ENCODE data around the gene B4GALNT4. TPM values are rescaled to one million over a fixed set of nuclear protein-coding genes. Genes with fewer than 3 reads are reported as not detected.
A peak's percentile ranks its signal among the peaks of the same experiment; 100 is the strongest.
"Not testable (repeated sequence)": the region's sequence is repeated elsewhere in the genome, so short reads cannot be mapped to it uniquely, and the experiment has no call there.

Gene B4GALNT4
- total and polyA plus RNA-seq, 2 of the 4 experiments (the other 2 are of a cell fraction), result 5.2 to 38.6 TPM

GRCh38 chr11:369336-370018 is at the start of gene B4GALNT4 (continued):
- TF ChIP-seq, protein P1, sequence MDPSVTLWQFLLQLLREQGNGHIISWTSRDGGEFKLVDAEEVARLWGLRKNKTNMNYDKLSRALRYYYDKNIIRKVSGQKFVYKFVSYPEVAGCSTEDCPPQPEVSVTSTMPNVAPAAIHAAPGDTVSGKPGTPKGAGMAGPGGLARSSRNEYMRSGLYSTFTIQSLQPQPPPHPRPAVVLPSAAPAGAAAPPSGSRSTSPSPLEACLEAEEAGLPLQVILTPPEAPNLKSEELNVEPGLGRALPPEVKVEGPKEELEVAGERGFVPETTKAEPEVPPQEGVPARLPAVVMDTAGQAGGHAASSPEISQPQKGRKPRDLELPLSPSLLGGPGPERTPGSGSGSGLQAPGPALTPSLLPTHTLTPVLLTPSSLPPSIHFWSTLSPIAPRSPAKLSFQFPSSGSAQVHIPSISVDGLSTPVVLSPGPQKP (IDR thresholded peaks at IDR 0.05; ENCODE audit: borderline replicate concordance, low read depth, low read length), result no peak
- TF ChIP-seq CEBPB (IDR thresholded peaks at IDR 0.05; ENCODE audit: low read depth, low read length) (no peak), RAD21 (IDR thresholded peaks at IDR 0.05; ENCODE audit: low read length) (no peak), SMC3 (IDR thresholded peaks at IDR 0.05; ENCODE audit: low read depth, low read length) (no peak)

- H3K9me3 ChIP-seq (ENCODE audit: control insufficient read depth, insufficient read depth, low read length); H4K20me1 ChIP-seq (ENCODE audit: insufficient read depth, low read length); DNase-seq; H2AK9ac ChIP-seq (replicated peaks; ENCODE audit: low read depth, low read length, poor library complexity); H2BK15ac ChIP-seq (ENCODE audit: low read depth, low read length); POLR2A ChIA-PET (ENCODE audit: unreplicated experiment); BruUV-seq (replicated peaks); H2BK120ac ChIP-seq (ENCODE audit: low read depth, low read length); H2AFZ ChIP-seq (replicated peaks; ENCODE audit: low read length, poor library complexity); H3K9me1 ChIP-seq (ENCODE audit: insufficient read depth, low read length); H2BK20ac ChIP-seq (ENCODE audit: low read depth, low read length); dilution Hi-C loops (cut with HindIII; ENCODE audit: low sequenced_read_pairs, unreplicated experiment); intact Hi-C loops (cut with micrococcal nuclease); H3K36me3 ChIP-seq (ENCODE audit: control insufficient read depth, insufficient read depth, low read length); H3K27me3 ChIP-seq (ENCODE audit: control insufficient read depth, insufficient read depth, low read length); CTCF ChIA-PET; in situ Hi-C loops (cut with MboI; ENCODE audit: low sequenced_read_pairs): not testable (repeated sequence)
- Histone ChIP-seq H3K4me2 (ENCODE audit: low read depth, low read length) (peak overlapping the region; percentile 99), H3K4me1 (ENCODE audit: control insufficient read depth, insufficient read depth, low read length) (peaks cover 15% of the 10 kb centered on the region), H4K8ac (ENCODE audit: low read depth in 2 of 2, low read length in 2 of 2) (peak overlapping the region; percentile 53 to 67; a peak in 3 of 4 replicates), H3K18ac (ENCODE audit: low read depth, low read length) (peak overlapping the region; percentile 92), H4K5ac (ENCODE audit: low read depth, low read length) (peak overlapping the region; percentile 81), H3K27ac (ENCODE audit: insufficient read depth, low read length) (peak overlapping the region; percentile 97), H3K9ac (ENCODE audit: low read depth, low read length) (peak overlapping the region; percentile 83), H3K4ac (ENCODE audit: low read depth, low read length) (peak overlapping the region; percentile 89), H3K4me3 (ENCODE audit: insufficient read depth, low read depth, low read length) (peak overlapping the region; percentile 64), H3K14ac (replicated peaks; ENCODE audit: low read depth, low read length) (peak overlapping the region; percentile 99), H4K91ac (ENCODE audit: insufficient read depth, low read depth, low read length) (peak overlapping the region; percentile 92), H3K23ac (ENCODE audit: low read depth, low read length) (peak overlapping the region; percentile 99; the same call in 1 of the 2 replicates), H2BK5ac (ENCODE audit: low read depth, low read length, poor library complexity, severe bottlenecking) (peak overlapping the region; percentile 93), H3K56ac (ENCODE audit: extremely low read depth, insufficient read depth, low read length) (peak overlapping the region; percentile 71), H2AK5ac (ENCODE audit: low read depth, low read length) (peak overlapping the region; percentile 88), H3K79me1 (ENCODE audit: low read depth in 1 of 2, low read length in 2 of 2) (peaks cover 5 to 14% of the 10 kb centered on the region in 2 experiments; a peak in 2 of 4 replicates)
- no CpG with 5 or more reads among the region's 10 CpGs for WGBS, 2 experiments (ENCODE audit: extremely low coverage in 2 of 2, insufficient read length in 1 of 2)
- peak; percentile 4 for ATAC-seq (ENCODE audit: low read depth)
Measured at GRCh38 chr11:319888-320273, 49.4 kb upstream of the B4GALNT4 start.
